GM12878 (cell line): Measurements from ENCODE around the gene GFRA4. TPM values are rescaled to one million over a fixed set of nuclear protein-coding genes. Genes with fewer than 3 reads are reported as not detected.

Experiments used
- ATAC-seq: fragments of 200-7000 bp; cut with Tn5 transposase; 3 replicates; pipeline ENCODE4 v1.9.1; 2020; ENCODE audit warnings: mild to moderate bottlenecking, moderate library complexity
- BruUV-seq: library from RNA; stranded (reverse); fragments of 400-500 nt; replicated peaks from 2 replicates; lab custom pipeline; 2021; lab: Mats Ljungman, UMichigan
- CTCF ChIA-PET: fragments of 300-600 bp; sonication (Branson Sonifier 250); formaldehyde crosslinking; extraction: SDS; loops from one replicate; lab custom pipeline; 2021; ENCODE audit warnings: inconsistent platforms; lab: Yijun Ruan, JAX
- POLR2A ChIA-PET: fragments of 350-600 bp; formaldehyde crosslinking; extraction: SDS; loops from one replicate; lab custom pipeline; 2021; ENCODE audit warnings: inconsistent platforms; lab: Charles Lee
- RAD21 ChIA-PET: fragments of 300-600 bp; sonication (Branson Sonifier 250); formaldehyde crosslinking; loops from one replicate; lab custom pipeline; 2023; ENCODE audit warnings: antibody characterized with exemption; ENCODE audit not compliant: unreplicated experiment; lab: Charles Lee
- SMC1A ChIA-PET: fragments of 300-600 bp; sonication (Branson Sonifier 250); formaldehyde crosslinking; loops from one replicate; lab custom pipeline; 2023; ENCODE audit not compliant: unreplicated experiment, uncharacterized antibody; lab: Charles Lee
- DNase-seq: peaks from one replicate; pipeline ENCODE4 v3.0.0-alpha.2; 2011; ENCODE audit warnings: low read depth, low spot score
- FAIRE-seq: peaks from 3 replicates; lab custom pipeline; 2011; peaks lifted over from hg19 to GRCh38; lab: Jason Lieb, UNC
- H2AFZ ChIP-seq: 2 replicates; pipeline ENCODE4 v1.6.0; 2011; ENCODE audit warnings: low read depth, low read length, control low read depth; ENCODE audit not compliant: control insufficient read depth
- H3K27ac ChIP-seq: 2 replicates; pipeline ENCODE4 v1.5.1; 2011; ENCODE audit warnings: control low read depth; ENCODE audit not compliant: control insufficient read depth, insufficient read depth
- H3K27me3 ChIP-seq, 2 experiments: replicated peaks in 1 of 2; 2 replicates each; pipeline versions ENCODE4 v1.6.0 to v1.6.1; 2011; ENCODE audit warnings: low read length in 1 of 2; ENCODE audit not compliant: control insufficient read depth in 2 of 2, insufficient read depth in 2 of 2
- H3K36me3 ChIP-seq, 2 experiments: 2 replicates each; pipeline ENCODE4 v1.5.1; 2011; ENCODE audit warnings: low read length in 1 of 2; ENCODE audit not compliant: control insufficient read depth in 2 of 2, insufficient read depth in 2 of 2
- H3K4me1 ChIP-seq: 2 replicates; pipeline ENCODE4 v1.6.1; 2011; ENCODE audit warnings: mild to moderate bottlenecking, low read length, moderate library complexity, mixed read lengths; ENCODE audit not compliant: control insufficient read depth, insufficient read depth
- H3K4me2 ChIP-seq: 2 replicates; pipeline ENCODE4 v1.6.0; 2011; ENCODE audit warnings: control low read depth; ENCODE audit not compliant: control insufficient read depth, insufficient read depth
- H3K4me3 ChIP-seq: fragments of 200-600 bp; sonication (generic); 2 replicates; pipeline ENCODE4 v1.5.1; 2016
- H3K79me2 ChIP-seq: 2 replicates; pipeline ENCODE4 v1.6.0; 2011; ENCODE audit warnings: low read length; ENCODE audit not compliant: control insufficient read depth, insufficient read depth
- H3K9ac ChIP-seq: 2 replicates; pipeline ENCODE4 v1.8.0; 2011; ENCODE audit warnings: low read length, control low read depth, mixed read lengths; ENCODE audit not compliant: control insufficient read depth, insufficient read depth
- H3K9me3 ChIP-seq: replicated peaks from 3 replicates; pipeline ENCODE4 v1.5.1; 2011; ENCODE audit warnings: mild to moderate bottlenecking, low read length; ENCODE audit not compliant: control insufficient read depth, insufficient read depth
- H4K20me1 ChIP-seq: 2 replicates; pipeline ENCODE4 v1.6.0; 2011; ENCODE audit not compliant: control insufficient read depth, insufficient read depth
- CBX3 ChIP-seq: fragments of 200-600 bp; sonication (generic); IDR thresholded peaks from 2 replicates; pipeline ENCODE4 v1.6.1; 2016; ENCODE audit warnings: low read depth, borderline replicate concordance
- CEBPB ChIP-seq, 2 experiments: fragments of 150-350 bp in 1 of 2; IDR thresholded peaks; 2 replicates each; pipeline ENCODE4 v1.6.1; 2012 to 2014; ENCODE audit warnings: low read depth in 2 of 2, low read length in 2 of 2, borderline replicate concordance in 1 of 2, inconsistent platforms in 1 of 2
- KAT2A ChIP-seq: conservative IDR thresholded peaks from 2 replicates; pipeline ENCODE4 v1.6.1; 2011; ENCODE audit warnings: low read depth, low read length; ENCODE audit not compliant: control insufficient read depth
- MYC ChIP-seq: IDR thresholded peaks from 2 replicates; pipeline ENCODE4 v1.6.1; 2011; ENCODE audit warnings: mild to moderate bottlenecking, low read length, moderate library complexity, inconsistent platforms; ENCODE audit not compliant: insufficient read depth, insufficient replicate concordance, insufficient read length, severe bottlenecking
- SMAD1 ChIP-seq: fragments of 450-650 bp; IDR thresholded peaks from 2 replicates; pipeline ENCODE4 v1.6.1; 2018; ENCODE audit warnings: mild to moderate bottlenecking, low read depth; ENCODE audit not compliant: partially characterized antibody
- TCF7 ChIP-seq: IDR thresholded peaks from 2 replicates; pipeline ENCODE4 v1.6.1; 2014; ENCODE audit warnings: antibody characterized with exemption, borderline replicate concordance
- whole genome bisulfite sequencing: methylation state at CpG from one replicate; pipeline ENCODE4 v1.1.6; 2016; ENCODE audit warnings: low lambda C conversion rate; ENCODE audit not compliant: insufficient replicate concordance, insufficient coverage; ENCODE audit errors: missing lambda C conversion rate; 5-methylcytosine and 5-hydroxymethylcytosine counted together
- in situ Hi-C: fragments of 300-500 bp; cut with MboI; formaldehyde crosslinking; loops from 9 replicates; pipeline ENCODE4 v1.14.3; 2018; ENCODE audit warnings: mixed read lengths
- intact Hi-C: fragments of 100-400 bp; cut with micrococcal nuclease; formaldehyde crosslinking; loops from one replicate; pipeline ENCODE4 v1.14.2; 2022; ENCODE audit not compliant: unreplicated experiment
- polyA plus RNA-seq, 11 experiments: library from polyadenylated mRNA; depleted of rRNA in 4 of 11; unstranded in 6 of 11; stranded (reverse) in 5 of 11; fragments of >200 nt; fragmentation: Nextera tagmentation in 4 of 11; fragmentation: Illumina TruSeq in 1 of 11; extraction: Ambion mirVana in 4 of 11; extraction: Trizol in 1 of 11; gene quantifications; 1 replicate in 1 of 11; 2 replicates in 10 of 11; pipeline versions ENCODE4 v1.2.1 to v1.2.3, GENCODE V29; 2011 to 2016; ENCODE audit warnings: inconsistent platforms in 2 of 11, missing spikeins in 2 of 11, low read depth in 1 of 11
- total RNA-seq, 4 experiments: library from RNA; depleted of rRNA in 3 of 4; stranded (reverse); fragments of >200 nt in 3 of 4; fragmentation: Illumina TruSeq in 1 of 4; extraction: Trizol in 1 of 4; gene quantifications; 2 replicates each; pipeline versions ENCODE4 v1.2.1 to v1.2.3, GENCODE V29; 2013 to 2021
- TF ChIP-seq, protein P1 (sequence below): fragments of 450-650 bp; IDR thresholded peaks from 2 replicates; pipeline ENCODE4 v1.6.1; 2016; ENCODE audit warnings: mild to moderate bottlenecking

Gene GFRA4
- total and polyA plus RNA-seq, 10 of the 15 experiments (the other 5 are each of a cell fraction or from before 2014, with no cell fraction given): 0.04 TPM; not detected in 9

DNA sequence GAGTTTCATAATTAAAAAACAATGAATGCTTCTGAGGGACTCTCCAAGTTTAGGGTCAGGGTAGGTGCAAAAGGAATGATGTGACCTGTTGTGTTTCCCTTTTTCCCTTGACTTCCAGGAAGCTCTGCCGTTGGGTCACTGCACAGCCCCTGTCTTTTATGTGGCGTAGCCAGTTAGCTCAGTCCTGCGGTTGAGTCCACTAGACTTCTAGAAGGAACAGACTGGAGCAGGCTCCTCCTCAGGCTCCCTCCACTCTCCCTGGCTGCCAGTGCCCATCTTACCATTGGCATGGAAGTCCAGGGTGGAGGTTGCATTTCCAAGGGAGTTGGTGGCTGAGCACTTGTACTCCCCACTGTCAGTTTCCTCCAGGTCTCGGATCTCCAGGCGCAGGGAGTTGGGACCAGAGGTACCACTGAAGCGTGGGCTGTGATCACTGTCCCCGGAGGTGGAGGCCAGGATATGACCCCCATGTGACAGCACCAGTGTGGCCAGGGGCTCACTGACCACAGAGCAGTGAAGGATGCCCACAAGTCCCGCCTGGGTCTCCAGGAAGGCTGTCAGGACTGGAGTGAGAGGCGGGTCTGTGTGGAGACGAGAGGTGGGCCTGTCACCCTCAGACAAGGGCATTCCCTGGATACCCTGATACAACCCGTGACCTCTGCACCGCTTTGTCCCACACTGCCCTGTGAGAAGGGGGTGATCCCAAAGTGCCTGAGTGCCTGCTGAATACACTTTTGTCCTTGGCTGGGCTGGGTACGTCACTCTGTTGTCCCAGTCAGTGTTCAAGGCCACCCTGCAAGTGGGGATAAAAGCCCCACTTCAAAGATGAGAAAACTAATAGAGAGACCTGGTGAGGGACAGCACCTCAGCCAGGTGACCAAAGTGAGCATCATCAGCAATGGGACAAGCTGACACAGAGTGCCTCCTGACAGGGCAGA, 38.1 kb upstream of the GFRA4 start:
- RAD21 ChIA-PET: no interaction called here
- peaks cover 1% of the 10 kb centered on the region; the same call in 1 of the 3 replicates for H3K9me3 ChIP-seq
- FAIRE-seq (no peak), ATAC-seq (no peak), DNase-seq (no peak)
- CTCF ChIA-PET: interaction anchor here (1.0 to 3.2 kb wide), 2 partner anchors 9 to 25 kb away, joined by 3 to 12 read pairs; no protein-coding TSS in a partner anchor
- H3K27me3 ChIP-seq: peaks cover 0 to 2% of the 10 kb centered on the region in 2 experiments; a peak in 2 of 4 replicates
- POLR2A ChIA-PET: no interaction called here
- 37% methylated on average over 13 of the region's 13 CpGs for WGBS
- H3K36me3 ChIP-seq: no peaks in the 10 kb centered on the region
- H3K79me2 ChIP-seq: no peaks in the 10 kb centered on the region
- H2AFZ ChIP-seq: no peak overlapping the region
- SMC1A ChIA-PET: no interaction called here
- no peaks in the 10 kb centered on the region for H3K4me1 ChIP-seq
- no peak overlapping the region for H3K27ac ChIP-seq
- intact Hi-C loops: no loop called here
- H3K4me2 ChIP-seq: no peak overlapping the region
- H3K9ac ChIP-seq: no peak overlapping the region
- no peaks in the 10 kb centered on the region for H4K20me1 ChIP-seq
- TF ChIP-seq CEBPB (IDR thresholded peaks at IDR 0.05; ENCODE audit: borderline replicate concordance in 1 of 2, low read depth in 2 of 2, low read length in 2 of 2): no peak
- no peak for TF ChIP-seq CBX3
- no peak for TF ChIP-seq MYC
- TF ChIP-seq SMAD1: no peak
- TF ChIP-seq KAT2A: no peak
- TF ChIP-seq, protein P1, sequence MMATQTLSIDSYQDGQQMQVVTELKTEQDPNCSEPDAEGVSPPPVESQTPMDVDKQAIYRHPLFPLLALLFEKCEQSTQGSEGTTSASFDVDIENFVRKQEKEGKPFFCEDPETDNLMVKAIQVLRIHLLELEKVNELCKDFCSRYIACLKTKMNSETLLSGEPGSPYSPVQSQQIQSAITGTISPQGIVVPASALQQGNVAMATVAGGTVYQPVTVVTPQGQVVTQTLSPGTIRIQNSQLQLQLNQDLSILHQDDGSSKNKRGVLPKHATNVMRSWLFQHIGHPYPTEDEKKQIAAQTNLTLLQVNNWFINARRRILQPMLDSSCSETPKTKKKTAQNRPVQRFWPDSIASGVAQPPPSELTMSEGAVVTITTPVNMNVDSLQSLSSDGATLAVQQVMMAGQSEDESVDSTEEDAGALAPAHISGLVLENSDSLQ: no peak
- no peak for TF ChIP-seq TCF7
- in situ Hi-C loops: no loop called here
- H3K4me3 ChIP-seq: no peak overlapping the region
- BruUV-seq: no TSS peak
